Endothelial cell of umbilical vein (primary cell): ENCODE measurements around the gene BCL2. TPM values are rescaled to one million over a fixed set of nuclear protein-coding genes. Genes with fewer than 3 reads are reported as not detected.

Source experiments
- BruUV-seq: library from RNA; stranded (reverse); fragments of 400-500 nt; replicated peaks from 2 replicates; lab custom pipeline; 2021; lab: Mats Ljungman, UMichigan
- CTCF ChIA-PET: fragments of 300-600, 350-600 bp; sonication (Branson Sonifier 250); formaldehyde crosslinking; loops from one replicate; lab custom pipeline; 2021; ENCODE audit warnings: antibody characterized with exemption, inconsistent platforms; lab: Charles Lee
- POLR2A ChIA-PET: fragments of 300-600, 350-600 bp; sonication (Branson Sonifier 250); formaldehyde crosslinking; loops from one replicate; lab custom pipeline; 2021; ENCODE audit warnings: antibody characterized with exemption, inconsistent platforms; lab: Charles Lee
- DNase-seq: peaks from one replicate; pipeline ENCODE4 v3.0.0-alpha.2; 2011; ENCODE audit warnings: low read depth, low spot score
- FAIRE-seq: peaks from 2 replicates; lab custom pipeline; 2011; peaks lifted over from hg19 to GRCh38; lab: Jason Lieb, UNC
- H2AFZ ChIP-seq: 2 replicates; pipeline ENCODE4 v1.6.0; 2012; ENCODE audit warnings: low read depth, low read length, control low read depth, inconsistent platforms
- H3K27ac ChIP-seq: 2 replicates; pipeline ENCODE4 v1.5.1; 2011; ENCODE audit warnings: low read depth, mild to moderate bottlenecking, control low read depth, low read length, moderate library complexity; ENCODE audit not compliant: insufficient read depth
- H3K27me3 ChIP-seq, 2 experiments: 2 replicates each; pipeline versions ENCODE4 v1.6.0 to v1.6.1; 2011; ENCODE audit warnings: low read length in 2 of 2, mixed read lengths in 1 of 2; ENCODE audit not compliant: control insufficient read depth in 2 of 2, insufficient read depth in 2 of 2
- H3K36me3 ChIP-seq, 2 experiments: 2 replicates in 1 of 2; 3 replicates in 1 of 2; pipeline ENCODE4 v1.5.1; 2011; ENCODE audit warnings: low read length in 2 of 2, mild to moderate bottlenecking in 1 of 2, moderate library complexity in 1 of 2; ENCODE audit not compliant: control insufficient read depth in 2 of 2, insufficient read depth in 2 of 2; ENCODE audit errors: extremely low read depth in 1 of 2
- H3K4me1 ChIP-seq: 3 replicates; pipeline ENCODE4 v1.5.1; 2011; ENCODE audit warnings: mild to moderate bottlenecking, low read length; ENCODE audit not compliant: control insufficient read depth, insufficient read depth; ENCODE audit errors: extremely low read depth
- H3K4me2 ChIP-seq: 2 replicates; pipeline ENCODE4 v1.6.1; 2011; ENCODE audit warnings: low read length, control low read depth, mixed read lengths; ENCODE audit not compliant: insufficient read depth
- H3K4me3 ChIP-seq, 3 experiments: fragments of 200-600 bp in 1 of 3; sonication (generic), shearing (Covaris generic) in 1 of 3; replicated peaks in 1 of 3; 2 replicates each; pipeline ENCODE4 v1.5.1; 2011 to 2016; ENCODE audit warnings: control low read depth in 3 of 3, low read length in 3 of 3, mild to moderate bottlenecking in 2 of 3, inconsistent platforms in 1 of 3, low read depth in 1 of 3, moderate library complexity in 1 of 3; ENCODE audit not compliant: insufficient read depth in 1 of 3
- H3K79me2 ChIP-seq: 2 replicates; pipeline ENCODE4 v1.6.0; 2012; ENCODE audit warnings: low read length, inconsistent platforms; ENCODE audit not compliant: control insufficient read depth, insufficient read depth
- H3K9ac ChIP-seq: replicated peaks from 2 replicates; pipeline ENCODE3; 2011; ENCODE audit warnings: low read length, control low read depth; ENCODE audit not compliant: insufficient read depth; ENCODE audit errors: extremely low read depth
- H3K9me1 ChIP-seq: replicated peaks from 3 replicates; pipeline ENCODE4 v1.6.0; 2011; ENCODE audit warnings: mild to moderate bottlenecking, low read length; ENCODE audit not compliant: control insufficient read depth, insufficient read depth; ENCODE audit errors: extremely low read depth
- H3K9me3 ChIP-seq: replicated peaks from 2 replicates; pipeline ENCODE4 v1.5.1; 2012; ENCODE audit warnings: low read length, inconsistent platforms; ENCODE audit not compliant: control insufficient read depth, insufficient read depth
- H4K20me1 ChIP-seq: replicated peaks from 2 replicates; pipeline ENCODE3; 2011; ENCODE audit warnings: mild to moderate bottlenecking, low read length; ENCODE audit not compliant: control insufficient read depth, insufficient read depth; ENCODE audit errors: extremely low read depth
- CTCF ChIP-seq, 2 donors: IDR thresholded peaks; 1 replicate in 1 of 2; 2 replicates in 1 of 2; pipeline ENCODE4 v1.5.1; 2011; ENCODE audit warnings: low read length in 2 of 2, mild to moderate bottlenecking in 2 of 2, moderate library complexity in 2 of 2, control low read depth in 1 of 2, inconsistent platforms in 1 of 2, low read depth in 1 of 2; ENCODE audit not compliant: insufficient read depth in 1 of 2; ENCODE audit errors: extremely low read depth in 1 of 2
- EZH2 ChIP-seq: IDR thresholded peaks from 2 replicates; pipeline ENCODE4 v1.6.1; 2012; ENCODE audit warnings: borderline replicate concordance, low read depth, mild to moderate bottlenecking, moderate library complexity, low read length, inconsistent platforms; ENCODE audit not compliant: severe bottlenecking
- FOS ChIP-seq: IDR thresholded peaks from 2 replicates; pipeline ENCODE4 v1.6.1; 2011; ENCODE audit warnings: mild to moderate bottlenecking, low read length, moderate library complexity, borderline replicate concordance; ENCODE audit not compliant: insufficient read depth
- JUN ChIP-seq: IDR thresholded peaks from 2 replicates; pipeline ENCODE4 v1.6.1; 2011; ENCODE audit warnings: borderline replicate concordance, low read depth; ENCODE audit not compliant: insufficient read length, insufficient read depth
- MAX ChIP-seq: IDR thresholded peaks from 2 replicates; pipeline ENCODE4 v1.6.1; 2011; ENCODE audit not compliant: insufficient read depth, insufficient read length
- MYC ChIP-seq: IDR thresholded peaks from one replicate; pipeline ENCODE4 v1.6.1; 2011; ENCODE audit warnings: mild to moderate bottlenecking, low read depth, low read length
- POLR2A ChIP-seq: IDR thresholded peaks from 2 replicates; pipeline ENCODE4 v1.6.1; 2012; ENCODE audit warnings: low read depth, mild to moderate bottlenecking, control low read depth, low read length
- dilution Hi-C: fragments of 300-500 bp; cut with MboI; formaldehyde crosslinking; loops from one replicate; pipeline ENCODE4 v1.15.0; 2019; ENCODE audit warnings: low sequenced_read_pairs; ENCODE audit not compliant: extremely low pct_ligation_motif_present
- intact Hi-C: fragments of 100-400 bp; cut with micrococcal nuclease; formaldehyde crosslinking; loops from one replicate; pipeline ENCODE4 v1.10.0; 2022
- polyA plus RNA-seq, 4 experiments: library from polyadenylated mRNA; depleted of rRNA in 3 of 4; stranded (reverse) in 3 of 4; unstranded in 1 of 4; fragments of >200 nt; gene quantifications; 2 replicates each; pipeline versions ENCODE4 v1.2.1 to v1.2.3, GENCODE V29; 2011 to 2012; ENCODE audit warnings: missing spikeins in 1 of 4
- total RNA-seq: library from RNA; stranded (reverse); gene quantifications from 2 replicates; pipeline ENCODE4 v1.2.3, GENCODE V29; 2021

Gene BCL2
- total and polyA plus RNA-seq, 2 donors (not counting 3 experiments of a cell fraction or from before 2014, with no cell fraction given): 0.35 to 5.0 TPM

- no TSS peak for BruUV-seq
- Histone ChIP-seq H3K4me2 (no peak overlapping the region), H3K27me3 (peaks cover 0 to 2% of the 10 kb centered on the region in 2 experiments), H3K36me3 (no peaks in the 10 kb centered on the region), H2AFZ (no peak overlapping the region), H3K9me1 (no peaks in the 10 kb centered on the region), H3K9ac (no peak overlapping the region), H3K27ac (no peak overlapping the region), H3K4me1 (no peaks in the 10 kb centered on the region), H3K4me3 (no peak overlapping the region), H3K79me2 (no peaks in the 10 kb centered on the region), H4K20me1 (no peaks in the 10 kb centered on the region), H3K9me3 (no peaks in the 10 kb centered on the region)
- no peak for DNase-seq
- ChIA-PET CTCF (no interaction called here), POLR2A (no interaction called here)
- intact Hi-C loops (no loop called here), dilution Hi-C loops (no loop called here)
- FAIRE-seq: no peak
- TF ChIP-seq EZH2 (no peak), JUN (no peak), MAX (no peak), POLR2A (no peak), MYC (no peak), CTCF (IDR thresholded peaks at IDR 0.05; ENCODE audit: extremely low read depth in 1 of 2, insufficient read depth in 1 of 2, low read depth in 1 of 2, low read length in 2 of 2) (no peak), FOS (no peak)
Measured at GRCh38 chr18:63185984-63186383, 133.6 kb downstream of the BCL2 start.
